SK-N-SH (cell line): ENCODE data around the gene ZNF438. TPM values are rescaled to one million over a fixed set of nuclear protein-coding genes. Genes with fewer than 3 reads are reported as not detected.

Experiments used
- CTCF ChIA-PET: fragments of 300-600, 350-600 bp; formaldehyde crosslinking; extraction: SDS; loops from one replicate; lab custom pipeline; 2021; lab: Yijun Ruan, JAX
- POLR2A ChIA-PET: fragments of 350-600 bp; sonication (Branson Sonifier 250); formaldehyde crosslinking; extraction: SDS; loops from one replicate; lab custom pipeline; 2020; ENCODE audit warnings: antibody characterized with exemption, inconsistent platforms; lab: Yijun Ruan, JAX
- DNase-seq: peaks from one replicate; pipeline ENCODE4 v3.0.0; 2012
- H2AFZ ChIP-seq: fragments of 200-600 bp; sonication (generic); 2 replicates; pipeline ENCODE4 v1.8.1; 2016; ENCODE audit warnings: antibody characterized with exemption, mild to moderate bottlenecking, low read depth
- H3F3A ChIP-seq: fragments of 200-600 bp; sonication (generic); replicated peaks from 2 replicates; pipeline ENCODE3; 2016; ENCODE audit warnings: antibody characterized with exemption, mild to moderate bottlenecking; ENCODE audit not compliant: insufficient read depth
- H3K27ac ChIP-seq, 2 experiments: fragments of 200-500 bp in 1 of 2; fragments of 200-600 bp in 1 of 2; sonication (Bioruptor generic) in 1 of 2; sonication (generic), shearing (Covaris generic) in 1 of 2; 2 replicates each; pipeline versions ENCODE4 v1.5.1 to v1.6.1; 2014 to 2016; ENCODE audit warnings: low read depth in 2 of 2, inconsistent platforms in 1 of 2, low read length in 1 of 2, mild to moderate bottlenecking in 1 of 2, mixed read lengths in 1 of 2
- H3K27me3 ChIP-seq: fragments of 200-600 bp; sonication (generic), shearing (Covaris generic); 2 replicates; pipeline ENCODE4 v1.6.1; 2016; ENCODE audit warnings: mixed run types; ENCODE audit not compliant: insufficient read depth
- H3K36me3 ChIP-seq, 2 experiments: fragments of 200-500 bp in 1 of 2; fragments of 200-600 bp in 1 of 2; sonication (Bioruptor generic) in 1 of 2; sonication (generic) in 1 of 2; replicated peaks in 1 of 2; 2 replicates each; pipeline versions ENCODE3 to v1.5.1; 2014 to 2016; ENCODE audit warnings: low read length in 1 of 2, mild to moderate bottlenecking in 1 of 2; ENCODE audit not compliant: insufficient read depth in 2 of 2, control insufficient read depth in 1 of 2
- H3K4me1 ChIP-seq, 2 experiments: fragments of 200-500 bp in 1 of 2; fragments of 200-600 bp in 1 of 2; sonication (Bioruptor generic) in 1 of 2; sonication (generic), shearing (Covaris generic) in 1 of 2; 2 replicates each; pipeline versions ENCODE4 v1.5.1 to v1.6.1; 2014 to 2016; ENCODE audit warnings: low read depth in 1 of 2, low read length in 1 of 2, mixed run types in 1 of 2; ENCODE audit not compliant: insufficient read depth in 2 of 2, control insufficient read depth in 1 of 2
- H3K4me2 ChIP-seq: fragments of 200-600 bp; sonication (generic), shearing (Covaris generic); 2 replicates; pipeline ENCODE4 v1.6.1; 2017; ENCODE audit warnings: mixed run types
- H3K4me3 ChIP-seq, 2 experiments: fragments of 200-500 bp in 1 of 2; fragments of 200-600 bp in 1 of 2; sonication (Bioruptor generic) in 1 of 2; sonication (generic), shearing (Covaris generic) in 1 of 2; 2 replicates each; pipeline versions ENCODE4 v1.5.1 to v1.8.1; 2014 to 2016; ENCODE audit warnings: low read depth in 2 of 2, inconsistent platforms in 1 of 2, low read length in 1 of 2, mild to moderate bottlenecking in 1 of 2, mixed read lengths in 1 of 2, moderate library complexity in 1 of 2
- H3K79me2 ChIP-seq: fragments of 200-600 bp; sonication (generic); 2 replicates; pipeline ENCODE4 v1.8.1; 2017; ENCODE audit warnings: mild to moderate bottlenecking; ENCODE audit not compliant: insufficient read depth
- H3K9ac ChIP-seq: fragments of 200-600 bp; sonication (generic); 2 replicates; pipeline ENCODE4 v1.6.1; 2017; ENCODE audit warnings: mixed run types
- H3K9me2 ChIP-seq: fragments of 200-600 bp; sonication (generic); 2 replicates; pipeline ENCODE4 v1.6.1; 2017; ENCODE audit warnings: mixed run types
- H3K9me3 ChIP-seq: fragments of 200-600 bp; sonication (generic); 2 replicates; pipeline ENCODE4 v1.6.1; 2017; ENCODE audit warnings: mixed run types, mild to moderate bottlenecking, moderate library complexity
- H4K20me1 ChIP-seq: fragments of 200-600 bp; sonication (generic); 2 replicates; pipeline ENCODE4 v1.6.1; 2017; ENCODE audit warnings: mild to moderate bottlenecking, mixed run types; ENCODE audit not compliant: insufficient read depth
- CTCF ChIP-seq: fragments of 200-600 bp; sonication (generic); IDR thresholded peaks from 2 replicates; pipeline ENCODE4 v1.6.1; 2017; ENCODE audit warnings: antibody characterized with exemption, mild to moderate bottlenecking, moderate library complexity
- ELF1 ChIP-seq: IDR thresholded peaks from 2 replicates; pipeline ENCODE4 v1.4.0; 2012
- EP300 ChIP-seq, 2 experiments: IDR thresholded peaks; 2 replicates each; pipeline versions ENCODE4 v1.4.0 to v1.6.1; 2012; ENCODE audit warnings: borderline replicate concordance in 1 of 2, low read depth in 1 of 2, low read length in 1 of 2
- FOSL2 ChIP-seq: IDR thresholded peaks from 2 replicates; pipeline ENCODE4 v1.4.0; 2012; ENCODE audit warnings: low read depth, mild to moderate bottlenecking, moderate library complexity, borderline replicate concordance
- GABPA ChIP-seq: IDR thresholded peaks from 2 replicates; pipeline ENCODE4 v1.4.0; 2012; ENCODE audit warnings: low read depth, mild to moderate bottlenecking
- GATA2 ChIP-seq: sonication (generic); formaldehyde crosslinking; IDR thresholded peaks from 2 replicates; pipeline ENCODE4 v1.5.0; 2020; ENCODE audit warnings: mild to moderate bottlenecking, missing genetic modification reagents
- NRF1 ChIP-seq: IDR thresholded peaks from 2 replicates; pipeline ENCODE4 v1.6.1; 2012; ENCODE audit warnings: low read depth, mild to moderate bottlenecking, low read length
- PBX3 ChIP-seq: IDR thresholded peaks from 2 replicates; pipeline ENCODE4; 2012
- POLR2AphosphoS5 ChIP-seq: IDR thresholded peaks from 2 replicates; pipeline ENCODE4 v1.6.1; 2012; ENCODE audit warnings: low read depth, low read length
- RFX5 ChIP-seq: IDR thresholded peaks from 2 replicates; pipeline ENCODE4 v1.6.1; 2012; ENCODE audit warnings: mild to moderate bottlenecking, improper control_type of control experiment, low read length
- SIN3A ChIP-seq: IDR thresholded peaks from 2 replicates; pipeline ENCODE4 v1.6.1; 2012; ENCODE audit warnings: low read depth, mild to moderate bottlenecking, low read length, moderate library complexity, borderline replicate concordance
- SMC3 ChIP-seq: IDR thresholded peaks from 2 replicates; pipeline ENCODE4 v1.6.1; 2012; ENCODE audit warnings: low read depth, low read length, improper control_type of control experiment
- TAF1 ChIP-seq: IDR thresholded peaks from 2 replicates; pipeline ENCODE4 v1.6.1; 2012; ENCODE audit warnings: low read depth, mild to moderate bottlenecking, low read length, moderate library complexity, borderline replicate concordance
- YY1 ChIP-seq: IDR thresholded peaks from 2 replicates; pipeline ENCODE4 v1.4.0; 2012; ENCODE audit warnings: low read depth, mild to moderate bottlenecking
- ZBTB33 ChIP-seq: IDR thresholded peaks from 2 replicates; pipeline ENCODE4 v1.4.0; 2012; ENCODE audit warnings: low read depth, borderline replicate concordance
- WGBS: methylation state at CpG from one replicate; pipeline ENCODE4 v1.1.6; 2017; ENCODE audit warnings: low lambda C conversion rate; 5-methylcytosine and 5-hydroxymethylcytosine counted together
- polyA plus RNA-seq, 3 experiments: library from polyadenylated mRNA; depleted of rRNA; stranded (reverse); fragments of >200 nt; gene quantifications; 2 replicates each; pipeline ENCODE4 v1.2.3, GENCODE V29; 2012
- TF ChIP-seq, protein P1 (sequence below): fragments of 150-350 bp; IDR thresholded peaks from 2 replicates; pipeline ENCODE4 v1.6.1; 2017; ENCODE audit warnings: antibody characterized with exemption, low read length, low read depth, borderline replicate concordance
- TF ChIP-seq, protein P2 (sequence below): fragments of 150-350 bp; IDR thresholded peaks from 2 replicates; pipeline ENCODE4 v1.6.1; 2016; ENCODE audit warnings: mild to moderate bottlenecking, low read depth, low read length
- TF ChIP-seq, protein P3 (sequence below): IDR thresholded peaks from 2 replicates; pipeline ENCODE4 v1.4.0; 2012; ENCODE audit warnings: low read depth

Gene ZNF438
- polyA plus RNA-seq, 1 of the 3 experiments (the other 2 are of a cell fraction) = 2.1 TPM

- Histone ChIP-seq H3K36me3 (no peaks in the 10 kb centered on the region), H3K4me1 (peaks cover 0 to 18% of the 10 kb centered on the region in 2 experiments; a peak in 1 of 4 replicates), H3K27me3 (no peaks in the 10 kb centered on the region), H3K4me2 (0 out of 2 replicates have a peak overlapping the region, but pooled peaks have one; percentile 25), H3K79me2 (0 out of 2 replicates have a peak, but pooled peaks cover 5% of the 10 kb centered on the region), H4K20me1 (no peaks in the 10 kb centered on the region), H3K9me2 (no peaks in the 10 kb centered on the region), H3K9ac (no peak overlapping the region), H2AFZ (peak overlapping the region; percentile 12; the same call in 1 of the 2 replicates), H3K4me3 (no peak overlapping the region), H3K27ac (peak overlapping the region in 1 of 2 experiments; percentile 85; a peak in 2 of 4 replicates), H3F3A (peaks cover 35% of the 10 kb centered on the region), H3K9me3 (no peaks in the 10 kb centered on the region)
- TF ChIP-seq CTCF = no peak
- TF ChIP-seq, protein P1, sequence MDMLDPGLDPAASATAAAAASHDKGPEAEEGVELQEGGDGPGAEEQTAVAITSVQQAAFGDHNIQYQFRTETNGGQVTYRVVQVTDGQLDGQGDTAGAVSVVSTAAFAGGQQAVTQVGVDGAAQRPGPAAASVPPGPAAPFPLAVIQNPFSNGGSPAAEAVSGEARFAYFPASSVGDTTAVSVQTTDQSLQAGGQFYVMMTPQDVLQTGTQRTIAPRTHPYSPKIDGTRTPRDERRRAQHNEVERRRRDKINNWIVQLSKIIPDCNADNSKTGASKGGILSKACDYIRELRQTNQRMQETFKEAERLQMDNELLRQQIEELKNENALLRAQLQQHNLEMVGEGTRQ = no peak
- TF ChIP-seq RFX5 = no peak
- TF ChIP-seq EP300 (IDR thresholded peaks at IDR 0.05; ENCODE audit: borderline replicate concordance in 1 of 2, low read depth in 1 of 2, low read length in 1 of 2) = no peak
- TF ChIP-seq, protein P2, sequence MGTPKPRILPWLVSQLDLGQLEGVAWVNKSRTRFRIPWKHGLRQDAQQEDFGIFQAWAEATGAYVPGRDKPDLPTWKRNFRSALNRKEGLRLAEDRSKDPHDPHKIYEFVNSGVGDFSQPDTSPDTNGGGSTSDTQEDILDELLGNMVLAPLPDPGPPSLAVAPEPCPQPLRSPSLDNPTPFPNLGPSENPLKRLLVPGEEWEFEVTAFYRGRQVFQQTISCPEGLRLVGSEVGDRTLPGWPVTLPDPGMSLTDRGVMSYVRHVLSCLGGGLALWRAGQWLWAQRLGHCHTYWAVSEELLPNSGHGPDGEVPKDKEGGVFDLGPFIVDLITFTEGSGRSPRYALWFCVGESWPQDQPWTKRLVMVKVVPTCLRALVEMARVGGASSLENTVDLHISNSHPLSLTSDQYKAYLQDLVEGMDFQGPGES = no peak
- DNase-seq = no peak
- POLR2A ChIA-PET = no interaction called here
- WGBS = 89% methylated on average over 3 of the region's 3 CpGs
- CTCF ChIA-PET = no interaction called here
These were observed 27.0 kb downstream of the ZNF438 start for GRCh38 chr10:31004611-31005193.

DNA sequence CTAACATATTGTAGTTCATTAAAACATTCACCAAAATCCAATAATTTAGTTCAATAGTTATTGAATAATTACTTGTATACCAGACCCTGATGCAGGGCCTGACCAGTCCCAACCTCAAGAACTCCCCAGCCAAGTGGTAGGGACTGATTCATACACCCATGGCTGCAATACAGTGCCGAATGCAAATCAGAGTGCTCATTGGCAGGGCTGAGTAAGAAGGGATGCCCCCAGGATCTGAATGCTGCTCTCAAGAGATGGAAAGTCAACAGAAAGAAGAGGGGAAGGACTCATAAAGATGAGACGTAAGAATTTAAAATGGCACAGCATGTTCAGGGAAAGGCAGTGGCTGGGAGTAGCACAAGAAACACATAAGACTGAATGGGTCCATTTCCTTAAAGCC, 29.9 kb downstream of the ZNF438 start:
- 75% methylated on average over 2 of the region's 2 CpGs for WGBS
- no peaks in the 10 kb centered on the region for H3K9me2 ChIP-seq
- no peaks in the 10 kb centered on the region for H4K20me1 ChIP-seq
- H3K36me3 ChIP-seq = no peaks in the 10 kb centered on the region
- 0 out of 2 replicates have a peak, but pooled peaks cover 5% of the 10 kb centered on the region for H3K79me2 ChIP-seq
- H3K4me2 ChIP-seq = no peak overlapping the region
- ChIA-PET POLR2A (no interaction called here), CTCF (no interaction called here)
- peaks cover 20% of the 10 kb centered on the region for H3F3A ChIP-seq
- peaks cover 0 to 7% of the 10 kb centered on the region in 2 experiments; a peak in 1 of 4 replicates for H3K4me1 ChIP-seq
- H3K4me3 ChIP-seq = no peak overlapping the region
- no peak for DNase-seq
- H3K27ac ChIP-seq = no peak overlapping the region
- H3K9me3 ChIP-seq = no peaks in the 10 kb centered on the region
- H3K27me3 ChIP-seq = no peaks in the 10 kb centered on the region
- no peak overlapping the region for H2AFZ ChIP-seq
- no peak overlapping the region for H3K9ac ChIP-seq
- TF ChIP-seq SMC3 (no peak), GABPA (no peak), POLR2AphosphoS5 (no peak), YY1 (no peak), PBX3 (no peak), FOSL2 (no peak), NRF1 (no peak), RFX5 (no peak), TAF1 (no peak), GATA2 (CRISPR knock-in tag) (no peak), ELF1 (no peak), SIN3A (no peak), EP300 (IDR thresholded peaks at IDR 0.05; ENCODE audit: borderline replicate concordance in 1 of 2, low read depth in 1 of 2, low read length in 1 of 2) (no peak), ZBTB33 (no peak)
- TF ChIP-seq, protein P1 = no peak
- TF ChIP-seq, protein P3, sequence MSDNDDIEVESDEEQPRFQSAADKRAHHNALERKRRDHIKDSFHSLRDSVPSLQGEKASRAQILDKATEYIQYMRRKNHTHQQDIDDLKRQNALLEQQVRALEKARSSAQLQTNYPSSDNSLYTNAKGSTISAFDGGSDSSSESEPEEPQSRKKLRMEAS = no peak
